Loucy (cell line): ENCODE data around the gene NSD2.

Source experiments
- H2AFZ ChIP-seq: fragments of 200-600 bp; sonication (generic); 2 replicates; pipeline ENCODE4 v1.6.0; 2016; ENCODE audit warnings: antibody characterized with exemption, mild to moderate bottlenecking, low read length, moderate library complexity
- H3F3A ChIP-seq: fragments of 200-600 bp; 2 replicates; pipeline ENCODE4 v1.6.0; 2016; ENCODE audit warnings: antibody characterized with exemption, low read depth, mild to moderate bottlenecking
- H3K27me3 ChIP-seq: fragments of 200-600 bp; sonication (generic); 2 replicates; pipeline ENCODE4 v1.6.1; 2014; ENCODE audit warnings: low read length, mild to moderate bottlenecking; ENCODE audit not compliant: insufficient read depth, poor library complexity, severe bottlenecking
- H3K36me3 ChIP-seq: fragments of 200-600 bp; sonication (generic); 2 replicates; pipeline ENCODE4 v1.6.1; 2016; ENCODE audit warnings: low read length; ENCODE audit not compliant: insufficient read depth
- H3K4me1 ChIP-seq: fragments of 200-600 bp; sonication (generic); 2 replicates; pipeline ENCODE4 v1.5.1; 2014; ENCODE audit warnings: low read length, mild to moderate bottlenecking; ENCODE audit not compliant: insufficient read depth, poor library complexity, severe bottlenecking
- H3K4me2 ChIP-seq: fragments of 200-600 bp; sonication (generic); 2 replicates; pipeline ENCODE4 v1.6.0; 2014; ENCODE audit warnings: antibody characterized with exemption, low read length, low read depth, mild to moderate bottlenecking; ENCODE audit not compliant: poor library complexity, severe bottlenecking
- H3K4me3 ChIP-seq: fragments of 200-600 bp; sonication (generic); 2 replicates; pipeline ENCODE4 v1.5.1; 2014; ENCODE audit warnings: low read length, mild to moderate bottlenecking, mixed read lengths; ENCODE audit not compliant: poor library complexity, severe bottlenecking
- H3K79me2 ChIP-seq: fragments of 200-600 bp; sonication (generic); 2 replicates; pipeline ENCODE4 v1.6.1; 2014; ENCODE audit warnings: low read length; ENCODE audit not compliant: insufficient read depth
- H3K9ac ChIP-seq: fragments of 200-600 bp; sonication (generic); 2 replicates; pipeline ENCODE4 v1.6.0; 2014; ENCODE audit warnings: mild to moderate bottlenecking, low read depth, low read length, moderate library complexity; ENCODE audit not compliant: poor library complexity, severe bottlenecking
- H3K9me2 ChIP-seq: fragments of 200-600 bp; sonication (generic); replicated peaks from 2 replicates; pipeline ENCODE4 v1.6.1; 2016; ENCODE audit warnings: low read depth, low read length, mixed read lengths
- H3K9me3 ChIP-seq: fragments of 200-600 bp; sonication (generic); 2 replicates; pipeline ENCODE4 v1.6.1; 2014; ENCODE audit warnings: mild to moderate bottlenecking, antibody characterized with exemption, low read length, low read depth; ENCODE audit not compliant: insufficient read depth
- H4K20me1 ChIP-seq: fragments of 200-600 bp; sonication (generic); 2 replicates; pipeline ENCODE4 v1.6.0; 2014; ENCODE audit warnings: antibody characterized with exemption, low read length, mild to moderate bottlenecking; ENCODE audit not compliant: insufficient read depth, poor library complexity, severe bottlenecking
- CTCF ChIP-seq: fragments of 200-600 bp; sonication (generic); conservative IDR thresholded peaks from 2 replicates; pipeline ENCODE4 v1.5.1; 2014; ENCODE audit warnings: mild to moderate bottlenecking, antibody characterized with exemption, low read length
- EZH2phosphoT487 ChIP-seq: fragments of 200-600 bp; IDR thresholded peaks from 2 replicates; pipeline ENCODE4 v1.6.1; 2018; ENCODE audit warnings: antibody characterized with exemption, mild to moderate bottlenecking, moderate library complexity, borderline replicate concordance

NSD2 gene

GRCh38 chr4:1900624-1901023, 29.4 kb downstream of the NSD2 start:
- H4K20me1 ChIP-seq, result peaks cover 80% of the 10 kb centered on the region
- H3K4me3 ChIP-seq, result no peak overlapping the region
- TF ChIP-seq EZH2phosphoT487, result no peak
- H3K27me3 ChIP-seq, result no peaks in the 10 kb centered on the region
- no peaks in the 10 kb centered on the region for H3K9me2 ChIP-seq
- peaks cover 96% of the 10 kb centered on the region for H3K79me2 ChIP-seq
- H3K4me1 ChIP-seq, result no peaks in the 10 kb centered on the region
- peaks cover 63% of the 10 kb centered on the region for H3K36me3 ChIP-seq
- peaks cover 4% of the 10 kb centered on the region; the same call in 1 of the 2 replicates for H3F3A ChIP-seq
- no peak overlapping the region for H2AFZ ChIP-seq
- H3K9ac ChIP-seq, result no peak overlapping the region
- H3K4me2 ChIP-seq, result no peak overlapping the region
- no peaks in the 10 kb centered on the region for H3K9me3 ChIP-seq

GRCh38 chr4:1901127-1901526, 29.9 kb downstream of the NSD2 start:
- Histone ChIP-seq H4K20me1 (peaks cover 76% of the 10 kb centered on the region), H3K4me1 (no peaks in the 10 kb centered on the region), H3K4me2 (no peak overlapping the region), H3K9me3 (no peaks in the 10 kb centered on the region), H3K27me3 (no peaks in the 10 kb centered on the region), H3K4me3 (no peak overlapping the region), H2AFZ (no peak overlapping the region), H3K9ac (no peak overlapping the region), H3K9me2 (no peaks in the 10 kb centered on the region), H3K36me3 (peaks cover 65% of the 10 kb centered on the region), H3F3A (peaks cover 4% of the 10 kb centered on the region; the same call in 1 of the 2 replicates), H3K79me2 (peaks cover 96% of the 10 kb centered on the region)
- TF ChIP-seq EZH2phosphoT487, result no peak
- no peak for TF ChIP-seq CTCF

GRCh38 chr4:1902243-1902642, 31.1 kb downstream of the NSD2 start:
- TF ChIP-seq EZH2phosphoT487 (no peak), CTCF (no peak)
- no peak overlapping the region for H3K9ac ChIP-seq
- H3K4me1 ChIP-seq, result no peaks in the 10 kb centered on the region
- H3K4me2 ChIP-seq, result no peak overlapping the region
- no peak overlapping the region for H3K4me3 ChIP-seq
- H3K9me2 ChIP-seq, result no peaks in the 10 kb centered on the region
- no peaks in the 10 kb centered on the region for H3K27me3 ChIP-seq
- H3K9me3 ChIP-seq, result no peaks in the 10 kb centered on the region
- H3F3A ChIP-seq, result peaks cover 4% of the 10 kb centered on the region; the same call in 1 of the 2 replicates
- peaks cover 96% of the 10 kb centered on the region for H3K79me2 ChIP-seq
- H4K20me1 ChIP-seq, result peaks cover 78% of the 10 kb centered on the region
- peaks cover 76% of the 10 kb centered on the region for H3K36me3 ChIP-seq
- no peak overlapping the region for H2AFZ ChIP-seq

- Histone ChIP-seq H3K9ac (no peak overlapping the region), H3K79me2 (peaks cover 96% of the 10 kb centered on the region), H2AFZ (no peak overlapping the region), H3K27me3 (no peaks in the 10 kb centered on the region), H3K4me1 (peaks cover 2% of the 10 kb centered on the region), H3K9me2 (no peaks in the 10 kb centered on the region), H3K36me3 (peaks cover 84% of the 10 kb centered on the region), H3F3A (peaks cover 4% of the 10 kb centered on the region; the same call in 1 of the 2 replicates), H3K9me3 (no peaks in the 10 kb centered on the region), H3K4me2 (no peak overlapping the region), H3K4me3 (no peak overlapping the region), H4K20me1 (peaks cover 78% of the 10 kb centered on the region)
- TF ChIP-seq CTCF, result no peak
- no peak for TF ChIP-seq EZH2phosphoT487
These were observed 31.8 kb downstream of the NSD2 start for GRCh38 chr4:1903035-1903434.
